ENCODE measurements around the gene TP53BP2. TPM values are rescaled to one million over a fixed set of nuclear protein-coding genes. Genes with fewer than 3 reads are reported as not detected.

Gene TP53BP2
- total RNA-seq, 6 experiments from 2014 or later = 13.7 to 46.4 (median 19.0) TPM

- Histone ChIP-seq H3K9me3 (no peaks in the 10 kb centered on the region), H3K4me3 (peak overlapping the region; percentile 52 to 59 (median 57)), H3K4me1 (peaks cover 0 to 14% (median 0%) of the 10 kb centered on the region in 4 donors), H3K27ac (peak overlapping the region in 2 of 3 donors; percentile 8 to 18), H3K36me3 (peaks cover 0 to 3% (median 1%) of the 10 kb centered on the region in 4 donors), H3K27me3 (no peaks in the 10 kb centered on the region)
- TF ChIP-seq CTCF (IDR thresholded peaks at IDR 0.05) (no peak), POLR2A (IDR thresholded peaks at IDR 0.05) (no peak)
- peak in 1 of 3 donors; percentile 37 for DNase-seq
- ATAC-seq = peak; percentile 7 to 46 (median 37)
- intact Hi-C loops (cut with DNase I) = loop anchor here (5.0 kb wide), 1 partner anchor 36 kb away; the partner anchor contains the start of gene CAPN2 (in 2 of the 2)
- WGBS (ENCODE audit: insufficient coverage, low coverage, low lambda C conversion rate, missing lambda C conversion rate) = 61% methylated on average over 12 of the region's 18 CpGs
These were observed 97.4 kb downstream of the TP53BP2 start for GRCh38 chr1:223748405-223748772.

GRCh38 chr1:223747838-223748335, 97.9 kb downstream of the TP53BP2 start:
- ATAC-seq (peak in 3 of 4 donors; percentile 3 to 45 (median 23)), DNase-seq (peak; percentile 3 to 58 (median 58))
- Histone ChIP-seq H3K27ac (no peak overlapping the region), H3K9me3 (no peaks in the 10 kb centered on the region), H3K4me3 (no peak overlapping the region), H3K27me3 (no peaks in the 10 kb centered on the region), H3K36me3 (peaks cover 0 to 3% (median 0%) of the 10 kb centered on the region in 4 donors), H3K4me1 (peaks cover 0 to 14% (median 0%) of the 10 kb centered on the region in 4 donors)
- WGBS (ENCODE audit: insufficient coverage, low coverage, low lambda C conversion rate, missing lambda C conversion rate) = 23% methylated on average over 3 of the region's 4 CpGs
- intact Hi-C loops (cut with DNase I) = loop anchor here (5.0 kb wide), 1 partner anchor 36 kb away; the partner anchor contains the start of gene CAPN2 (in 2 of the 2)
- no peak for TF ChIP-seq POLR2A (IDR thresholded peaks at IDR 0.05)
- no peak for TF ChIP-seq CTCF (IDR thresholded peaks at IDR 0.05)

- Histone ChIP-seq H3K36me3 (no peaks in the 10 kb centered on the region), H3K4me1 (peaks cover 0 to 8% (median 0%) of the 10 kb centered on the region in 4 donors), H3K9me3 (no peaks in the 10 kb centered on the region), H3K27ac (no peak overlapping the region), H3K27me3 (no peaks in the 10 kb centered on the region), H3K4me3 (no peak overlapping the region)
- no peak for TF ChIP-seq CTCF (IDR thresholded peaks at IDR 0.05)
- no peak for TF ChIP-seq POLR2A (IDR thresholded peaks at IDR 0.05)
- ATAC-seq (no peak), DNase-seq (no peak)
- intact Hi-C loops (cut with DNase I) = loop anchor here (5.0 kb wide), 1 partner anchor 33 kb away; the partner anchor contains the start of gene CAPN2 (in 2 of the 2)
- 100% methylated on average over 1 of the region's 4 CpGs for WGBS (ENCODE audit: insufficient coverage, low coverage, low lambda C conversion rate, missing lambda C conversion rate)
These were observed 100.0 kb downstream of the TP53BP2 start for GRCh38 chr1:223745731-223746130.

- H3K36me3 ChIP-seq = no peaks in the 10 kb centered on the region
- H3K9me3 ChIP-seq = no peaks in the 10 kb centered on the region
- H3K27ac ChIP-seq = no peak overlapping the region
- H3K4me1 ChIP-seq = no peaks in the 10 kb centered on the region
- DNase-seq = no peak
- peak in 3 of 4 donors; percentile 27 to 35 (median 31) for ATAC-seq
- intact Hi-C loops (cut with DNase I) = no loop called here
- H3K27me3 ChIP-seq = no peaks in the 10 kb centered on the region
- H3K4me3 ChIP-seq = no peak overlapping the region
- TF ChIP-seq POLR2A (IDR thresholded peaks at IDR 0.05) (no peak), CTCF (IDR thresholded peaks at IDR 0.05) (no peak)
- 81% methylated on average over 4 of the region's 9 CpGs for WGBS (ENCODE audit: insufficient coverage, low coverage, low lambda C conversion rate, missing lambda C conversion rate)
These were observed 102.8 kb downstream of the TP53BP2 start for GRCh38 chr1:223742856-223743517.
